ENCODE measurements around the gene NSUN3.

The NSUN3 gene

DNA sequence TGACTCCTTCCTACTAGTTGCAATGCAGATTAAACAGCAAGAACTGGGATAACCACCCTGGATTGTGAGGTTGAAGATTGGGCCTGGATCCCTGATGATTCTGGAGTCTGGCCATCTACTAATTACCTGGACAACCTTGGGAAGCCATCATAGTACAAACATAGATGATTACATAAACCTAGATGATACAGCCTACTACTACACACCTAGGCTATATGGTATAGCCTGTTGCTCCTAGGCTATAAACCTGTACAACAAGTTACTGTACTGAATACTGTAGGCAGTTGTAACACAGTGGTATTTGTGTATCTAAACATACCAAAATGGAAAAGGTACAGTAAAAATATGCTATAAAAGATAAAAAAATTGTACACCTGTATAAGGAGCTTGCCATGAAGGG is 48.0 kb downstream of the NSUN3 start:
- no peak for TF ChIP-seq CTCF (IDR thresholded peaks at IDR 0.05; ENCODE audit: extremely low read depth, missing control alignments)
- no peak for DNase-seq (ENCODE audit: low spot score)

- no peak for DNase-seq (ENCODE audit: low spot score)
- no peak for TF ChIP-seq CTCF (IDR thresholded peaks at IDR 0.05; ENCODE audit: extremely low read depth, missing control alignments)
Measured at GRCh38 chr3:94114666-94115065, 51.8 kb downstream of the NSUN3 start.

DNA sequence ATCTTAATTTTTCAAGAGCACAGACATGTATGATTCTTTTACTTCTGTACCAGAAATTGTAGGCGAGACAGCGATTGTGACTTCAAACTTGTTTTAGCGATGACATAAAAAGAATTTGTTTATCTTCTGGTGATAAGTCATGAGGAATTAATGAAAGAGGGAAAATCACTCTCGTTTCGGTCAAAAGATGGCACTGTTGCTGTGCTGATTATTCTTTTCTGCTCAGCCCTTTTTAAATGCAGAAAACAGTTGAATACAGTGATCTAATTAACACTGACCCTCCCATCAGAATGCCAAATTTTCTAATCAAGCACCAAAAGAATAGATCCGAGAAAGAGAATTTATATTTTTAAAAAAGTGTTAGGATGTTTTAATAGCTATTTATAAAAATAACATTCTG is 52.6 kb downstream of the NSUN3 start:
- DNase-seq (ENCODE audit: low spot score) = no peak
- no peak for TF ChIP-seq CTCF (IDR thresholded peaks at IDR 0.05; ENCODE audit: extremely low read depth, missing control alignments)

DNA sequence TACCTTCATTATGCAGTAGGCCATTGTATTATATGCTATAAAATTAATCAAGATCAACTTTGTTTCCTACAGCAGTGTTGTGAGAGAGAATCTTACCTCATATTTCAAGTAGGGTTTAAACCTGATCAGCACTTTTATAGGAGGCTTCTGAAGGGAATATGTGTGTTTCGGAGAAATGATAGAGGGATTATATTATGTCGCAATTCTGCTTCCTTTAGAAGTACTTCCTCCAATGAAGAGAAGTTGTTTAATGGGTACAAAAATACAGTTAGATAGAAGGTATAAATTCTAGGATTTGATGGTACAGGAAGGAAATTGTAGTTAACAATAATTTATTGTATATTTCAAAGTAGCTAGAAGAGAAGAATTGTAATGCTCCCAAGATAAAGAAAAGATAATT is 54.9 kb downstream of the NSUN3 start:
- DNase-seq (ENCODE audit: low spot score) = no peak

DNA sequence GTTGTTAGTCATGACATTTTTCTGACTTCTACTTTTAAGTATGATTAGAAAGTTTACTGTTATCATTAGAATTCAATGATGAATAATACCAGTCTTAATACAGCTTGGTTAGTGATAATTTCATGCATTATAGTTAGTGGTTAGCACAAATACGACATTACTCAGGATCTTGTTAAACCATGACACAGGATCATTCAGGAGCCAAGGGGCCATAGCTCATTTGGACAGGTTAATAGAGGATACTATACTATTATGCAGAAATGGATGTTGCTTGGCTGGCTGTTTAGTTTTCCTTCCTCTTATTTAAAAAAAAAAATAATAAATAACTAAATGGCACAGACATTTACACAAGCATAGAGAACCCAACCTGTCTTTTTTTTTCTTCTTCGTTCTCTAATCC is 55.5 kb downstream of the NSUN3 start:
- TF ChIP-seq CTCF (IDR thresholded peaks at IDR 0.05; ENCODE audit: extremely low read depth, missing control alignments) = no peak
- DNase-seq (ENCODE audit: low spot score) = no peak

More for the DNA sequence above, 54.9 kb downstream of the NSUN3 start:
- TF ChIP-seq CTCF (IDR thresholded peaks at IDR 0.05; ENCODE audit: extremely low read depth, missing control alignments) = no peak

DNA sequence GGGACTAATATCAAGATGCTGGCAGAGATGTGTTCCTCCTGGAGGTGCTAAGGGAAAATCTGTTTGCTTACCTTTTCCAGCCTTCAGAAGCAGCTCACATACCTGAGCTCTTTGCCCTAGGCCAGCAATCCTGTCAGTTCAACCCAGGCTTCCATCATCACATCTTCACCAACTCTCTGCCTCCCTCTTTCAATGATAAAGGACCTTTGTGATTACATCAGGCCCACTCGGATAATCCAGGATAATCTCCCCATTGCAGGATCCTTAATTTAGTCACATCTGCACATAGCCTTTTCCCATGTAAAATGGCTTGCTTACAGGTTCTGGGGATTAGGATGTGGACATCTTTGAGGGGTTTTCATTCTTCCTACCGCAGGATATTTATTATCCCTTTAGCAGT is 58.3 kb downstream of the NSUN3 start:
- TF ChIP-seq CTCF (IDR thresholded peaks at IDR 0.05; ENCODE audit: extremely low read depth, missing control alignments) = no peak
- no peak for DNase-seq (ENCODE audit: low spot score)

GRCh38 chr3:94127115-94127514 is 64.3 kb downstream of the NSUN3 start:
- no peak for TF ChIP-seq CTCF (IDR thresholded peaks at IDR 0.05; ENCODE audit: extremely low read depth, missing control alignments)
- DNase-seq (ENCODE audit: low spot score) = no peak
